NK-92 (cell line): ENCODE results near the gene RPS6KA1.
"Not testable (repeated sequence)": the region's sequence is repeated elsewhere in the genome, so short reads cannot be mapped to it uniquely, and the experiment has no call there.

Experiments
- DNase-seq: peaks from one replicate; lab custom pipeline; 2025; ENCODE audit not compliant: unreplicated experiment; lab: John Stamatoyannopoulos, UW

The RPS6KA1 gene

DNA sequence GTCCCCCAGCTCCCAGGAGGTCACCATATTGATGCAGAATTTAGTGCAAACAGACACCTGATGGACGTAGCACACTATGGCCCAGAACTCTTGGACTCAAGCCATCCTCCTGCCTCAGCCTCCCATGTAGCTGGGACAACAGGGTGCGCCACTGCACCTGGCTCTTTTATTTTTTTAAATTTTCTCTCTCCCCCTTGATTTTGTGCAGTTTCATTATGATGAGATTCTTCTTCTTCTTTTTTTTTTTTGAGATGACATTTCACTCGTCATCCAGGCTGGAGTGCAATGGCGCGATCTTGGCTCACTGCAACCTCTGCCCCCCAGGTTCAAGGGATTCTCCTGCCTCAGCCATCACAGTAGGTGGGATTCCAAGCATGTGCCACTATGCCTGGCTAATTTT lies 63.8 kb downstream of the RPS6KA1 start:
- DNase-seq = no peak

DNA sequence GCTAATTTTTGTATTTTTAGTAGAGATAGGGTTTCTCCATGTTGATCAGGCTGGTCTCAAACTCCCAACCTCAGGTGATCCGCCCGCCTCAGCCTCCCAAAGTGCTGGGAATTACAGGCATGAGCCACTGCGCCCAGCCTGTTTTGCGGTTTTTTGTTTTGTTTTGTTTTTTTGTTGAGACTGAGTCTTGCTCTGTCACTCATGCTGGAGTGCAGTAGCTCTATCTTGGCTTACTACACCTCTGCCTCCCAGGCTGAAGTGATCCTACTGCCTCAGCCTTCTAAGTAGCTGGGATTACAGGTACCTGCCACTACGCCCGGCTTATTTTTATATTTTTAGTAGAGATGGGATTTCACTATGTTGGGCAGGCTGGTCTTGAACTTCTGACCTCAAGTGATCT lies 65.0 kb downstream of the RPS6KA1 start:
- not testable (repeated sequence) for DNase-seq

DNA sequence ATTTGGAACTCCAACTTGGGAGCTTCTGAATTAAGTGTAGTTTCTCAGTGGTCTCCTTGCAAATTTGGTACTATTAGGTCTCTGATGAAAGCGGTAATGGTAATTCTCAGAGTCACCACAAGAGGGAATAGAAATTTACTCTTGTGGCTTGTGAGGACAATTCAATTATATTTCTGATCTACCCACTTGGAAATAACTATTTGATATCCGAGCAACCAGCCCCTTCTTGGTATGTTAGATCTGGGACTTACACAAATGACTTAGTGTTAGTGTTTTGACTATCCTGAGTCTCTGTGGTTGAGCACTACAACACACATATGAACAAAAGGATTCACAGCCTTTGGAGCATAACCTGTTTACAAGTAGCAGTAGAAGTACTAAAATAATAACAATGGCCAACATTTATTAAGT lies 68.1 kb downstream of the RPS6KA1 start:
- DNase-seq = no peak

DNA sequence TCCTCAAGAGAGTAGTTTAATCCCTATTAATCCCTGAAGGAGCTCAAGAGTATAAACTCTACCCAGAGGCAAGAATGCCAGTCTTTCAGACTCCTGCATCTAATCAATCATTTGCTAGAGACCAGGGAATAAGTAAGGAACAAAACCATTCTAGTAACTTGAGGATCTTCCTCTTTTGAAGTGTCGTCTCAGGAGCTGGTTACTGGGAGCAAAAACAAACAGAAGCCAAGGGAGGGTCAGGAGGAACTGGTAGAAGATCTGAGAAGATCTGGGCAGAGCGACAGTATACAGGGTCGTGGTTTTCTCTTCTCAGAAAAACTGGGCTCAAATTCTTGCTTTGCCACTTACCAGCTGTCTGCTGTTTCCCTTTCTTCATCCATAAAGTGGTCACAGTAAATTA lies 69.3 kb downstream of the RPS6KA1 start:
- DNase-seq = no peak

DNA sequence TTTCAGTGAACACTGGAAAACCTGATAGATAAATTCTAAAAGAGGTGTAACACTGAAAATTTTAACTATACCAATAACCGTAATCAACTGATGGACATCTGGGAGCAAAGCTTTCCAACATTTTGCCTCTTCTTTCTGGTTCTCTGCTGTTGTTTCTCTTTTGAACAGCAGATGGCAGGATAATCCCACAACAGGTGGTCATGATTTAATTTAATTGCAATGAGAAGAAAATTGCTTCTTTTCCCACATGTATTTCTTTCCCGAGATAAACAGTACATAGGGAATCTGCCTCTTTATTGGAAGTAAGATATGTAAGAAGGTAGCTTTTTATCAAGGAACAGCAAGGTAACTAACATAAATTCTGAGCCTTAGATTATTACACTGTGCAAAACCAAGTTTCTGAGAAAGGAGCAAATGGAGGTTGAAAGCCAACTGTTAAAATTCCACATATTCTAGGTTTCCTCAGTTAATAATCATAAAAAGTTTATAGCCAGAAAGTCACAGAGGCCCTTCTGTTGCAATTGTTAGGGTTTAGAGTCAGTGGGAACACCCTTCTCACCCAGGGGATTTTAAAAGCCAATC lies 72.9 kb downstream of the RPS6KA1 start:
- no peak for DNase-seq

DNA sequence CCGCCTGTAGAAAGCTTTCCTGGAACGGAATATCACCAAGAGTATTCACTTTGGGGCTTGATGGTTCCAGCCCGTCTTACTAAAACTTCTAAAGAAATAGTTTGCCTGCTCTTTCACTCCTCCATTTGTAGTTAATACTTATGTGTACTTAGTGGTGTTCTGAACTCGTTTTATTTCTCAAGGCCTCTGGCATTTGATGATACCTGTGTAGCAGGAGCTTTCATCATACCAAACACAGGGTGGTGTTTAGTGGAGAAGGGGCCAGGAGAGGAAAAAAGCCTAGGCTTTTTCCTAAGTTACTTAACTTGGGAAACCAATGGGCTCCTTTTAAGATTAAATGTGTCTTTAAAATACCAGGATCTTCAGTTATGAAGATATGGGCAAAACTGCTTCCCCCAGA lies 74.3 kb downstream of the RPS6KA1 start:
- no peak for DNase-seq

DNA sequence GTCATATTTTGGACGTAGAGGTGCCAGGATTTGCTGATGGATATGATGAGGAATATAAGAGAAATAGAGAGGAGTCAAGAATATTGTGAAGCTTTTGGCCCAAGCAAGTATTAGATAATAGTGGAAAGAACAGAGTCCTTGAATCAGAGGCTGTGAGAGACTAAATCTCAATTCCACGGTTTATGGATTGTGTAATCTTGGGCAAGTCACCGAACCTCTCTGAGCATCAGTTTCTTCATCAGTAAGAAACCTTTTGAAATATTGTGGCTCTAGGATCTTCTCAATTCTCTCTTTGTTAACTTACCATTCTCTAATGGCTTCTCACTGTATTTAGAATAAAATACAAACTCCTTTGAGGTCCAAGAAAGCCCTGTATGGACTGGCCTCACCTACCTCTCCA lies 77.6 kb downstream of the RPS6KA1 start:
- DNase-seq = no peak

DNA sequence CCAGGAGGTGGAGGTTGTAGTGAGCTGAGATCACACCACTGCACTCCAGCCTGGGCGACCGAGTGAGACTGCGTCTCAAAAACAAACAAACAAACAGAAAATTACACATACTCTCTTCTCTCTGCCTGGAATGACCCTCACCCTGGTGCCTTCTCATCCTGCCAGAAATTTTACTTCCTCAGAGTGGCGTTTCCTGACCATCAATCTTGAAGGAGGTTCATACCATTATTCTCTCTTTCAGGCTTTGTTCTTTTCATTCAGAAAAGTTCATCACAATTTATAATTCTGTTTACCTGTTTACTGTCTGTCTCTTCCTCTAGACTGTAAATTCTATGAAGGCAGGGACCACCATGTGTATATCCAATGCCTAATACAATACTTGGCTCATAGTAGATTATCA lies 79.3 kb downstream of the RPS6KA1 start:
- DNase-seq = no peak

DNA sequence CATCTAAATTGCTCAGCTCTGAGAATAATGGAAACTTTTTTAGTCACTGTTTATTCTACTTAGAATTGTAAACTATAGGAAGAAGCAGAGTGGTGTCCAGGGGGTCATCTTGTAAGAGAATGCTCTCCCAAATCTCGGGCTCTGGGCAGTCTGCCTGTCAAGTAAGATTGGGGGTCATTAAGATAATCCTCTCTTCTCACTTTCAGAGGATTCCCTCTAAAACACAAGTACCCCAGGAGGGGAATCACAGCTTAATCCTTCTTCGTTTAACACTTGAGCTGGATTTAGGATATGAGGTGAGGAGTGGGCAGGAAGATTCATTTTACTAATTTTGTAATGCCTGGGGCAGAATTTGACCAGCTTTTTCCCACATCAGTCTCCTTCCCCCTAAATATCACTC lies 81.2 kb downstream of the RPS6KA1 start:
- DNase-seq = no peak

DNA sequence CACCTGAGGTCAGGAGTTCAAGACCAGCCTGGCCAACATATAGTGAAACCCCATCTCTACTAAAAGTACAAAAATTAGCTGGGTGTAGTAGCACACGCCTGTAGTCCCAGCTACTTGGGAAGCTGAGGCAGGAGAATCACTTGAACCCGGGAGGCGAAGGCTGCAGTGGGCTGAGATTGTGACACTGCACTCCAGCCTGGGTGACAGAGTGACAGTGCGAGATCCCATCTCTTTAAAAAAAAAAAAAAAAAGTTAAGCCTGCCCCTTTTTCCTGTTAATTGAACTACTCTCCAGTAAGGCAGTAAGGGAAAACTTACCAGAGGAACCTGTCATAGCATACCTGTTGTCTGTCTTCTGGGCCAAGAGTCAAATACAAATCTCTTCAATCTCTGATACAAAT lies 83.1 kb downstream of the RPS6KA1 start:
- DNase-seq = not testable (repeated sequence)

DNA sequence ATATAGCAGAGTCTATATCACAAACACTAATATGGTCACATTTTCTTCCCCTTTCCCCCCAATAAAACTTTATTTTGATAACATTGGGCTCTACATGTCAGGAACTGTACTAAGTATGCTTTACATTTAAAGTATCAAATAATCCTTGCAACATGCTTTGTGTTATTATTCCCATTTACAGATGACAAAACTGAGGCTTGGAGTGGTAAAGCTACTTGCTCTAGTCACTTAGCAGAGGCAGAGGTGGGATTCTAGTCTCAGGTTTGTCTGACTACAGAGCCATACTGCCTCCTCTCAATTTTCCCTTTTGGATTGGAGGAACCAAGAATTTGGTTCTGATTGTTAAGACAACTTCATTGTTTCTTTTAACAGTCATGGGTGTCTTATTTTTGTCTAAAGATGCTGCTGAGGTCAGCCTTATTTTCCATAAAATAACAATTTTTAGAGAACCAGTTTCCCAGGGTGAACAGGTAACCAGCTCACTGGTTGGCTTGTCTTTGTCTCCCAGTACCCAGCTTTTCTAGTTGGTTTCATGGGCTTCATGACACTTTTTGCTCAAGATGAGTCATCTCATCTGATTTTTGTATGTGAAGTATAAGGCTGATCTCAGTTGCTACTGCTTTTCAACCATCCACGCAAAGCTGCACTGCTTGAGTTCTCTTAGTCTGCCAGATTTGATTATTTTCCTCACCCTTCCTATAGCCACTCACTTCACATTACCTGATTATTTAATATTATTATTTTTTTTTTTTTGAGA lies 85.3 kb downstream of the RPS6KA1 start:
- DNase-seq = no peak

DNA sequence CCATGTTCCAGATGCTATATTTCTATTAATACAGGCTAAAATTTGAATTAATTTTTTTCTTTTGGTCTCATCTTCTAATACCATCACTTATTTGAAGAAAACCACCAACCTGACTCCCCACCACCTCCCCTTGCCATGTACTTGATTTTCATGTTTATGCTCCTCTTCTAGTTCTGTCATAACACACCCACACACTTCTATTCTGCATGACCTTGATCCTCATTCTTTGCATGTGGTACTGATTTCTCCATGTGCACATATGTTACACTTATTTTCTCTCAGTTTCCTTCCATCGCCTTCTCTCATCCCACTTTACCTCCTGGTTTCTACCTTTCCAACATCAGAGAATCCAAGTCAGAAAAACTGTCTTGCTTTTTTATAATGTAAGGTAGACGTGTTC lies 87.3 kb downstream of the RPS6KA1 start:
- DNase-seq = no peak

DNA sequence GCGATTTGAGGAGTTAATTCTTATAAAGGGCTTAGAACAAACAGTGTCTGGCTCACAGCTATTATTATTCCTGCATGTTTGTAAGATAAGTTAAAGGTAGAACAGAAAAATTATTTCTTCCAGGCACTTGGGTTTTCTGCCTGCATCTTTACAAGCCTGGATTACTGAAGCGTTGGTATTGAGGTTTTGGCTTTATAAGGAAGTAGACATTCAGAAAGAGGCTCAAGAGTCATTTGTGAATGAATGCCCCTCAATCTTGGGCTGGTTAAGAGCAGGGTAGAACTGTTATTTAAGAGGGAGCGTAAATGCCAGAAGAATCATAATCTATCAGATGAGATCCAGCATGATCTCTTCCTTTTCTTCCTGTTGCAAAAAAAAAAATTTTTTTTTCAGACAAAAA lies 89.0 kb downstream of the RPS6KA1 start:
- DNase-seq = no peak
